ENCODE measurements around the gene SLC3A2.

DNA sequence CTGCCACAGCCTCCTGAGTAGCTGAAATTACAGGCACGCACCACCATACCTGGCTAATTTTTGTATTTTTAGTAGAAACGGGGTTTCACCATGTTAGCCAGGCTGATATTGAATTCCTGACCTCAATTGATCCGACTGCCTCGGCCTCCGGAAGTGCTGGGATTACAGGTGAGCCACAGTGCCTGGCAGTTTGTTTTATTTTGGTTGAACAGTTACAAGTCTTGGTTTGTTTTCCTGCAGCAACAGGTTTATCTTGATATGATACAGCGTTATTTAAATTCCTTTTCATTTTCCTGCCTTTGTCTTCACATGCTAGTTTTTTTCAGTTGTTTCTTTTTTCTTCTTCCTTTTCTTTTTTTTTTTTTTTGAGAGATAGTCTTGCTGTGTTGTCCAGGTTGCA is 4.0 kb upstream of the SLC3A2 start:
- TF ChIP-seq POLR2AphosphoS5 (IDR thresholded peaks at IDR 0.05) = no peak
- no peak for TF ChIP-seq POLR2A (IDR thresholded peaks at IDR 0.05)

Data from spleen (tissue), 3 donors.